ENCODE data around the gene CEP112.

Gene CEP112

DNA sequence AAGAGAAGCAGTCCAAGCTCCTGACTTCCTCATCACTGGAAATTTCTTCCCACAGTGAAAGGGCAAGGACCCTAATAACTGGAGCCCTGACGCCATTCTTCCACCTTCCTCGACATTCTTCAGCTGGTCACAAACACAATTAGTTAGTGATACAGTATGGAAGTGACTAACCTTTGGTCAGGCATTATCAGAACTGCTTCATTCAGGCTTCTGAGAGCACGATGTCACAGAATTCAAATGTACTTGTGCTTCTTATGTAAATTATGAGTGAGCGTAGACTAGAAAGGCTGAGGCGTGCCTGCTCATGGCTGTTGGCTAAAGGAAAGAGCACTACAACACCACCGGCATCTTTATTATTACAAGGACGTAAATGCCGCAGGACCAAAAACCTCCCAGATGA lies 327.5 kb downstream of the CEP112 start:
- H3K27ac ChIP-seq, result no peak overlapping the region
- TF ChIP-seq, protein P1, sequence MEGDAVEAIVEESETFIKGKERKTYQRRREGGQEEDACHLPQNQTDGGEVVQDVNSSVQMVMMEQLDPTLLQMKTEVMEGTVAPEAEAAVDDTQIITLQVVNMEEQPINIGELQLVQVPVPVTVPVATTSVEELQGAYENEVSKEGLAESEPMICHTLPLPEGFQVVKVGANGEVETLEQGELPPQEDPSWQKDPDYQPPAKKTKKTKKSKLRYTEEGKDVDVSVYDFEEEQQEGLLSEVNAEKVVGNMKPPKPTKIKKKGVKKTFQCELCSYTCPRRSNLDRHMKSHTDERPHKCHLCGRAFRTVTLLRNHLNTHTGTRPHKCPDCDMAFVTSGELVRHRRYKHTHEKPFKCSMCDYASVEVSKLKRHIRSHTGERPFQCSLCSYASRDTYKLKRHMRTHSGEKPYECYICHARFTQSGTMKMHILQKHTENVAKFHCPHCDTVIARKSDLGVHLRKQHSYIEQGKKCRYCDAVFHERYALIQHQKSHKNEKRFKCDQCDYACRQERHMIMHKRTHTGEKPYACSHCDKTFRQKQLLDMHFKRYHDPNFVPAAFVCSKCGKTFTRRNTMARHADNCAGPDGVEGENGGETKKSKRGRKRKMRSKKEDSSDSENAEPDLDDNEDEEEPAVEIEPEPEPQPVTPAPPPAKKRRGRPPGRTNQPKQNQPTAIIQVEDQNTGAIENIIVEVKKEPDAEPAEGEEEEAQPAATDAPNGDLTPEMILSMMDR (IDR thresholded peaks at IDR 0.05), result no peak
- no peak for TF ChIP-seq ZFX (IDR thresholded peaks at IDR 0.05; ENCODE audit: borderline replicate concordance)

DNA sequence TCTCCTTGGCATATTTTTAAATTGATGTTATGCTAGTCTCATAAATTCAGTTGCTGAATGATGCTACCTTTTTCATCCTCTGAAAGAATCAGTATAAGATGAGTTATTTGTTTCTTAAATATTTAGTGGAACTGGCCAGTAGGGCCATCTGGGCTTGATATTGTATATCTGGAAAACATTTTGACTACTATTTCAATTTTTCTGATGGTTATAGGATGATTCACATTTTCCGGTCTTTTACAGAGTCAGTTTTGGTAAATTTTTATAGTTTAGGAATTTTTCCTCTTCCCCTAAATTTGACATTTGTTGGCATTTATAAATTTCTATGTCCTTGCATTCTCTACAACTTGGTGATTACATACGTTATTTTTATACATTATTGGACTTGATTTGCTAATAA lies 334.2 kb downstream of the CEP112 start:
- H3K27ac ChIP-seq, result no peak overlapping the region

DNA sequence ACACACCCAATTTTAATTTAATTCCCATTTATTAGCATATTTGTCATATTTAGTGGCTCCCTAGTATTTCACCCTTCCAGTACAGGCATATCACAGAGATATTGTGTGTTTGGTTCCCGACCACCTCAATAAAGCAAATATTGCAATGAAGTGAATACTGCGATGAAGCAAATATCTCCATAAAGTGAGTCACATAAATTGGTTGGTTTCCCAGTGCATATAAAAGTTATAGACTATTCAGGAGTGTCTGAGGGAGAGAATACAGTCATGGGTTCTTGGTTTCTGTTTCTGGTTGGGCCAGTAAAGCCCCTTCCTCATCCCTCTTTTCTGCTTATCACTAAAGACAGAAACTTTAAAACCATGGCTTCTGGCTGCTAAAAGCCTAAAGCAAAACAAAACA lies 335.1 kb downstream of the CEP112 start:
- H3K27ac ChIP-seq, result no peak overlapping the region
- TF ChIP-seq, protein P1 (IDR thresholded peaks at IDR 0.05), result no peak
- TF ChIP-seq ZFX (IDR thresholded peaks at IDR 0.05; ENCODE audit: borderline replicate concordance), result no peak

More for the DNA sequence above, 334.2 kb downstream of the CEP112 start:
- TF ChIP-seq ZFX (IDR thresholded peaks at IDR 0.05; ENCODE audit: borderline replicate concordance), result no peak
- TF ChIP-seq, protein P1 (IDR thresholded peaks at IDR 0.05), result no peak

- no peak for TF ChIP-seq ZFX (IDR thresholded peaks at IDR 0.05; ENCODE audit: borderline replicate concordance)
- TF ChIP-seq, protein P1 (IDR thresholded peaks at IDR 0.05), result no peak
- H3K27ac ChIP-seq, result no peak overlapping the region
These were observed 336.3 kb downstream of the CEP112 start for GRCh38 chr17:65855675-65856074.

DNA sequence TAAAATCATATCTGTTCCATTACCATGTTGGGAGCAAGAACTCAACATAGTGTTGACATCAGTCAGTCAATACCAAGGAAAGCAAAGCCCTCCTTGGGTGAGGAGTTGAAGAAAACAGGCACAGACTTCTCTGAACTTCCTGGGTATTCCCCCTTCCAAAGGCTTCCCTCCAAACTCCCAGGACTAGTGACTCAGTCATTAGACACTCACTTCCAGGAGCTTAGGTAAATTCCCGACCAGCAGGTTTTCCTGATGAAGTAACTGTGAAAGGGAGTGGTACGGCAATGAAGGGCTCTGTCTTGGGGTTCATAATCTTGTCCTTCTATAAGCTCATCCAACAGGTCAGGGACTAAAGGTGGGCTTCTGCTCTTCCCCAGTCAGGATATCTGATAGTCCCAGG lies 336.7 kb downstream of the CEP112 start:
- no peak for TF ChIP-seq ZFX (IDR thresholded peaks at IDR 0.05; ENCODE audit: borderline replicate concordance)
- TF ChIP-seq, protein P1 (IDR thresholded peaks at IDR 0.05), result no peak
- no peak overlapping the region for H3K27ac ChIP-seq

DNA sequence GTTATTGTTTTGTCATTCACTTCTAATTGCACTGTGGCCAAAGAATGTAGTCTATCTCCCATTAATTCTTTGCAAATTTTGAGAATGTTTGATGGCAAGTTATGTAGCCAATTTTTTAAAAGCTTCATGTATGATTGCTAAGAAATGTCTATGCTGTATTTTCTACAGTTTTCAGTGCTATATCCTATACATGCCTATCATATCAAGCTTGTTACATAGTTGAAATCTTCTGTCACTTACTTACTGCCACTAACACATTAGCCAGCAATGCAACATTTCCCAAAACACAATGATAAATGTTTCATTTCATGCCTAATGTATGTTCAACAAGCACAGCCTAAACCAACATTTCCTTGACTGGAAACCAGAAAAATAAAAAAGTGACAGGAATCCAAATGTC lies 338.1 kb downstream of the CEP112 start:
- TF ChIP-seq ZFX (IDR thresholded peaks at IDR 0.05; ENCODE audit: borderline replicate concordance), result no peak
- TF ChIP-seq, protein P1 (IDR thresholded peaks at IDR 0.05), result no peak
- no peak overlapping the region for H3K27ac ChIP-seq

- no peak overlapping the region for H3K27ac ChIP-seq
- TF ChIP-seq, protein P1 (IDR thresholded peaks at IDR 0.05), result no peak
These were observed 339.0 kb downstream of the CEP112 start for GRCh38 chr17:65852911-65853310.
